Hippocampal formation (tissue), 2 donors: ENCODE data around the gene CES4A.
A peak's percentile ranks its signal among the peaks of the same experiment; 100 is the strongest.
"Not testable (repeated sequence)": the region's sequence is repeated elsewhere in the genome, so short reads cannot be mapped to it uniquely, and the experiment has no call there.

ENCODE experiments used
- DNase-seq, 2 donors: peaks; one replicate each; lab custom pipeline; 2025; lab: John Stamatoyannopoulos, UW

Gene CES4A

GRCh38 chr16:66988197-66988788 lies at the start of gene CES4A:
TSS of gene CES4A (plus strand) at chr16:66988589. CDS start at chr16:66988773, 184 bp downstream.
- no peak for DNase-seq

DNA sequence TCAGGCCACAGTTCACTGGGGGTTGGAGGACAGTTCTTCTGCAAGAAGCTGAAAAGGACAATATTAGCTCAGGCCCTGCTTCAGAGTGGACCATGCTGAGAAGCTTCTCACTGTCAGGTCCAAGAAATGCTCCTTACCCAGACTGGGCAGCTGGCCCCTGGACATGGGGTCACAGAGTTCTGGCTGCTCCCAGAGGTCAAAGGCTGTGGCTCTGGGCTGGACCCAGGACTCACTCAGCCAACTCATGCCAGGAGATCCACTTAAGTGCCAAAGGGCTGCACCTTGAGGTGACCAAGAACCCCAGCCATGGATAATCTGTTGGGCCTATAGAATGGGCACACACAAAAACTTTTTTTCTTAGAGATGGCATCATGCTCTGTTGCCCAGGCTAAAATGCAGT lies 49.0 kb upstream of the CES4A start:
- DNase-seq, result no peak

- DNase-seq, result no peak
Measured at GRCh38 chr16:66940236-66940635, 48.2 kb upstream of the CES4A start.

GRCh38 chr16:66942981-66943380 lies 45.4 kb upstream of the CES4A start:
- DNase-seq, result no peak

DNA sequence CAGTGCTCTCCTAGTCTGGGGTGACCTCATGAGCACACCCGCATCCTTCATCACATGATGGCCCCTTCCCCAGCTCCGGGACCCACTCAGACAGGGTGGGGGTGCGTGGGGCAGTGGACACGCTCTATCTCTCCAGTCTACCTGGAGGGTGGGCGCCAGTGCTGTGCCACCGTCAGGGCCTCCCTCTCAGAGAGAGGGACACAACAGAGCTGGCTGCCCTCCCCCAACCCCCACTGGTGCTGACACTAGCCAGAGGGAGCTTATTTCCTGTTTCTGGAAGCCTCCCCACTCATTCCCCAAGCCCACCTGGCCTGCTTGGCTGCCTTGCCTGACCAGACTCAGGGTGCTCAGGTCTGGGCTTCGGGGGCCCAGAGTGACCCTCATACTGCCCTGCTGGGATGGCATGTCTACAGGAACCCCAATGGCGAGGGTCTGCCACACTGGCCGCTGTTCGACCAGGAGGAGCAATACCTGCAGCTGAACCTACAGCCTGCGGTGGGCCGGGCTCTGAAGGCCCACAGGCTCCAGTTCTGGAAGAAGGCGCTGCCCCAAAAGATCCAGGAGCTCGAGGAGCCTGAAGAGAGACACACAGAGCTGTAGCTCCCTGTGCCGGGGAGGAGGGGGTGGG lies 44.8 kb upstream of the CES4A start:
- no peak for DNase-seq

DNA sequence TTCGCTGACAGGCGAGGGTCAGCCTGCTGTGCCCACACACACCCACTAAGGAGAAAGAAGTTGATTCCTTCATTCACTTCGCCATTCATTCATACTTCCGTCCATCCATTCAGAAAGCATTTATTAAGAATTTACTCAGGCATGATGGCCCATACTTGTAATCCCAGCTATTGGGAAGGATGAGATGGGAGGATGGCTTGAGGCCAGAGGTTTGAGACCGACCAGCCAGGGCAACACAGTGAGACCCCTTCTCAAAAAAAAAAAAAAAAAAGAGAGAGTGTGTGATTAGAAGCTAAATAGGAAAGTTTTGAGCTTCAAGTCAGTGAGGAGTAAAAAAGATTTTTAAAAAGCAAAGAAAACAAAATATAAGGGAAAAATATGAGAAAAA lies 44.3 kb upstream of the CES4A start:
- no peak for DNase-seq

DNA sequence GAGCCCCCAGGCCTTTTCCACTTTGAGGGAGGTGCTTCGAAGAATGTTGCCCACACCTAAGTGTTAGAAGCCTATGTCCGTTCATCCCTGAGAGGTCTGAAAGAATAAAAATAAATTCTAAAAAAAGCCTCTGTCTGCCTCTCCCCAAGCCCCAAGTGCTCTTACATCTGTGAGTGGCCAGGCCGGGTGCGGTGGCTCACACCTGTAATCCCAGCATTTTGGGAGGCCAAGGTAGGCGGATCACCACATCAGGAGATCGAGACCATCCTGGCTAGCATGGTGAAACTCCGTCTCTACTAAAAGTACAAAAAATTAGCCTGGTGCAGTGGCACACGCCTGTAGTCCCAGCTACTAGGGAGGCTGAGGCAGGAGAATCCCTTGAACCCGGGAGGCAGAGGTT lies 43.4 kb upstream of the CES4A start:
- DNase-seq, result not testable (repeated sequence)

DNA sequence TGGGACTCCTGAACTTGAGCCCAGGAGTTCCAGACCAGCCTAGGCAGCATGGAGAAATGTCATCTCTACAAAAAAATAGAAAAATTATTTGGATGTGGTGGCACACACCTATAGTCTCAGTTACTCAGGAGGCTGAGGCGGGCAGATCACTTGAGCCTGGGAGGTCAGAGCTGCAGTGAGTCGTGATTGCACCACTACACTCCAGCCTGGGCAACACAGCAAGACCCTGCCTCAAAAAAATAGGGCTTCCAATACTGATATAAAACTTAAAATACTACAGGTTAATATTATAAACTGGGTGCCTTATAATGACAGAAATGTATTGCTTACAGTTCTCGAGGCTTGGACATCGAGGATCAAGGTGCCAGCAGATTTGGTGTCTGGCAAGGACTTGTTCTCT lies 42.5 kb upstream of the CES4A start:
- no peak for DNase-seq

DNA sequence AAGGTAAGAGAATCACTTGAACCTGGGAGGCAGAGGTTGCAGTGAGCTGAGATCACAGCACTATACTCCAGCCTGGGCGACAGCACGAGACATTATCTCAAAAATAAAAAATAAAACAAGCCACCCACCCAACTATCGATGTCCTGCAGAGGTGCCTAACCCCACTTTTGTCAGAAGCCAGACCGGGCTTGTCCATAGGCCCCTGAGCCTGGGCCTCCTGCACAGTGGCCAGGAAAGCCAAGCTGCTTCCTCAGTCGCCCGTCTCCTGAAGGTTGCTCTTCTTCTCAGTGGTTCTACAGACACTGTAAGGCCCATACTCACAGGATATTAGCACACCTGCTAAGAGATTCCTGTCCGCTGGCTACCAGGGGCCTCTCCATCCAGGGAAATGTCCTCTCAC lies 41.8 kb upstream of the CES4A start:
- DNase-seq, result no peak

GRCh38 chr16:66946974-66947301 lies 41.5 kb upstream of the CES4A start:
- no peak for DNase-seq

DNA sequence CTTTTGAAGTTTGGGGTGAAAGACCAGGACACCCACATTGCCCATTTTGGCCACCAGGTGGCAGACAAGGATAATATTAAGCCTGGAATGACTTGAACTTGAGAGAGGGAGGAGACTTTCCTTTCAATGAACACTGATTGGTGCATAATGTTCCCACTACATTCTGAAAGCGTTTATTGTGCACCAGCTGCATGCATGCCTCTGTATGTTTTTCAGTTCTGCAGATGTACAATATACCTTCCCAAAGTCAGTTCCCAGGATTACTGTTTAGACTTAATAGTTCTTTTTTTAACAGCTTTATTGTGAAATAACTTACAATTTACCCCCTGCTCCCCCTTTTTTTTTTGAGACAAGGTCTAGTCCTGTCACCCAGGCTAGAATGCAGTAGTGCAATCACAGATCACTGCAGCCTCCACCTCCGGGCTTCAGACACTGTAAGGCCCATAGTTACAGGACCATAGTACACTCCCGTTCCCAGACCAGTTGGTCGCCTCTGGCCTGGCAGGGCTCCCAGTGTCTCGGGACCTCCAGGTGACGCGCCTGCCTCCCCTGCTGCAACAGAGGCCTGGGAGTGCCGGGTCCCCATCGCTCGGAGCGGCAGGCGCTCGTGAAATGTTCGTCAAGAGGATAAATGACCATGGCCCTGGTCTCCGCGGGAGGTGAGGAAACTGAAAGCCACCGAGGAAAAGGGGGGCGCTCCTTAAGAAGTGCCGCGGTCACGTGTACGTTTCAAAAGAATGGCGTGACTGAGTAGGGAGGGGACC lies 40.9 kb upstream of the CES4A start:
- peak; percentile 66 to 89 for DNase-seq

- DNase-seq, result no peak
Measured at GRCh38 chr16:66948134-66948836, 40.1 kb upstream of the CES4A start.

DNA sequence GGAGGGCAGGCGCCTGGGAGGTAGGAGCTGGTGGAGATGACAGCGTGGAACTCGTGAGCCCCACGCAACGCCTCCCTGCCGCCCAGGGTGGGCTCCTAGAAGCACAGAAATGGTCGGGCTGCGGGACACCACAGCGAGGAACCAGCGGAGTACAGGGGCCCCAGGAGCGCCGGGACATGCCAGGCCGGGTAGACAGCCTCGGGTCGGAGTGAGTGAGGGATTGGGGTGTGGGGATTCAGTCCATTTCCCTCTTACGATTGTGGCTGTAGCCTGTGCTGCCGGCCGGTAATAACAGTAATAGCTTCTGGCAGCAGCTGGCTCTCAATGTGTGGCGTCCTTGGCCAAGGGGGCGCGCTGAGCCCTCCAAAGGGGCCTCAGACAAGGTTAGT lies 39.6 kb upstream of the CES4A start:
- DNase-seq, result no peak

DNA sequence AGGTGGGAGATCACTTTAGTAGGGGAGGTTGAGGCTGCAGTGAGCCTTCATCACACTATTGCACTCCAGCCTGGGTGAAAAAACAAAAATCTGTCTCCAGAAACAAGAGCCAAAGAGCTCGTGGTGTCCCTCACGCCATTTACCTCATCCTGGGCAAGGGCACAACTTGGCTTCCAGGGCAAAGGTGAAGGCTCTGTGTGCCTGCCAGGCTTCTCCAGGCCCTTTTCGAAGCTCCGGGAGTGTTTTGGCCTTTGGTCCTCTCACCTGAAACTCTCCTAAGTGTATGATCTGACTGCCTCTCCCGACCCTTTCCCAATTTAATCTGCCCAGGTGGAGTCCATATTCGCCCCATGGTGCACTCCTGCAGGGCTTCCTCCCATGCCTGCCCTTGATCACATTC lies 38.9 kb upstream of the CES4A start:
- DNase-seq, result no peak

DNA sequence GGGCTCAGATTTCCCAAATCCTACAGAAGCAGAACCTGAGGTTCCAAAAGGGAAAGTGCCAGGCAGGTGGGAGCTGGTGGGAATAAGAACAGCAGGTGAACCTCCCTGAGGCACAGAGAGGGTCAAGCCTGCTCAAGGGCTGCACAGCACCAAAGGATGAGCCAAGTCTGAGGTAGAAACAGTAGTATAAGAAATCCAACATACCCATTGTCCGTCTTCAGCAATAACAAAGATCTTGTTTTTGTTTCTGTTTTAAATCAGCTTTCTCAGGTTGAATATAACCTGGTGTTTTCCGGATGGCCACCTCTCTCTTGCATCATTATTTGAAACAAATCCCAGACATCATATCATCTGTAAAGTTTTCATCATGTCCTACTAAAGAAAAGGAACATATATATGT lies 38.0 kb upstream of the CES4A start:
- no peak for DNase-seq

- no peak for DNase-seq
Measured at GRCh38 chr16:66950971-66951790, 37.2 kb upstream of the CES4A start.

GRCh38 chr16:66952430-66953110 lies 35.8 kb upstream of the CES4A start:
- DNase-seq, result no peak

GRCh38 chr16:66953462-66954096 lies 34.8 kb upstream of the CES4A start:
- no peak for DNase-seq

GRCh38 chr16:66954097-66954659 lies 34.2 kb upstream of the CES4A start:
- peak; percentile 52 to 70 for DNase-seq

GRCh38 chr16:66955363-66956153 lies 32.8 kb upstream of the CES4A start:
- DNase-seq, result not testable (repeated sequence)
